Measurements from ENCODE around the gene GIGYF2. TPM values are rescaled to one million over a fixed set of nuclear protein-coding genes. Genes with fewer than 3 reads are reported as not detected.
A peak's percentile ranks its signal among the peaks of the same experiment; 100 is the strongest.

The GIGYF2 gene
- total and polyA plus RNA-seq, 2 of the 13 experiments (the other 11 are each of a cell fraction or from before 2014, with no cell fraction given) = 44.9 to 73.5 TPM

- TF ChIP-seq, protein P1, sequence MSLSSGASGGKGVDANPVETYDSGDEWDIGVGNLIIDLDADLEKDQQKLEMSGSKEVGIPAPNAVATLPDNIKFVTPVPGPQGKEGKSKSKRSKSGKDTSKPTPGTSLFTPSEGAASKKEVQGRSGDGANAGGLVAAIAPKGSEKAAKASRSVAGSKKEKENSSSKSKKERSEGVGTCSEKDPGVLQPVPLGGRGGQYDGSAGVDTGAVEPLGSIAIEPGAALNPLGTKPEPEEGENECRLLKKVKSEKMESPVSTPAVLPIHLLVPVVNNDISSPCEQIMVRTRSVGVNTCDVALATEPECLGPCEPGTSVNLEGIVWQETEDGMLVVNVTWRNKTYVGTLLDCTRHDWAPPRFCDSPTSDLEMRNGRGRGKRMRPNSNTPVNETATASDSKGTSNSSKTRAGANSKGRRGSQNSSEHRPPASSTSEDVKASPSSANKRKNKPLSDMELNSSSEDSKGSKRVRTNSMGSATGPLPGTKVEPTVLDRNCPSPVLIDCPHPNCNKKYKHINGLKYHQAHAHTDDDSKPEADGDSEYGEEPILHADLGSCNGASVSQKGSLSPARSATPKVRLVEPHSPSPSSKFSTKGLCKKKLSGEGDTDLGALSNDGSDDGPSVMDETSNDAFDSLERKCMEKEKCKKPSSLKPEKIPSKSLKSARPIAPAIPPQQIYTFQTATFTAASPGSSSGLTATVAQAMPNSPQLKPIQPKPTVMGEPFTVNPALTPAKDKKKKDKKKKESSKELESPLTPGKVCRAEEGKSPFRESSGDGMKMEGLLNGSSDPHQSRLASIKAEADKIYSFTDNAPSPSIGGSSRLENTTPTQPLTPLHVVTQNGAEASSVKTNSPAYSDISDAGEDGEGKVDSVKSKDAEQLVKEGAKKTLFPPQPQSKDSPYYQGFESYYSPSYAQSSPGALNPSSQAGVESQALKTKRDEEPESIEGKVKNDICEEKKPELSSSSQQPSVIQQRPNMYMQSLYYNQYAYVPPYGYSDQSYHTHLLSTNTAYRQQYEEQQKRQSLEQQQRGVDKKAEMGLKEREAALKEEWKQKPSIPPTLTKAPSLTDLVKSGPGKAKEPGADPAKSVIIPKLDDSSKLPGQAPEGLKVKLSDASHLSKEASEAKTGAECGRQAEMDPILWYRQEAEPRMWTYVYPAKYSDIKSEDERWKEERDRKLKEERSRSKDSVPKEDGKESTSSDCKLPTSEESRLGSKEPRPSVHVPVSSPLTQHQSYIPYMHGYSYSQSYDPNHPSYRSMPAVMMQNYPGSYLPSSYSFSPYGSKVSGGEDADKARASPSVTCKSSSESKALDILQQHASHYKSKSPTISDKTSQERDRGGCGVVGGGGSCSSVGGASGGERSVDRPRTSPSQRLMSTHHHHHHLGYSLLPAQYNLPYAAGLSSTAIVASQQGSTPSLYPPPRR (CRISPR knock-in tag; IDR thresholded peaks at IDR 0.05; ENCODE audit: borderline replicate concordance) = no peak; the same call in 1 of the 2 replicates
- TF ChIP-seq ZNF615 (CRISPR knock-in tag; IDR thresholded peaks at IDR 0.05; ENCODE audit: borderline replicate concordance) (no peak), HNRNPK (IDR thresholded peaks at IDR 0.05; ENCODE audit: low read depth, low read length, poor library complexity, severe bottlenecking) (no peak), ZFP91 (CRISPR knock-in tag; IDR thresholded peaks at IDR 0.05; ENCODE audit: borderline replicate concordance) (no peak; the same call in 1 of the 2 replicates), LCORL (IDR thresholded peaks at IDR 0.05) (no peak), LCORL (CRISPR knock-in tag; IDR thresholded peaks at IDR 0.05) (peak; percentile 41; the same call in 1 of the 2 replicates), FOXO4 (CRISPR knock-in tag; conservative IDR thresholded peaks at IDR 0.05) (peak; percentile 94; the same call in 1 of the 2 replicates), ZNF773 (CRISPR knock-in tag; IDR thresholded peaks at IDR 0.05; ENCODE audit: borderline replicate concordance) (no peak), CHD2 (IDR thresholded peaks at IDR 0.05; ENCODE audit: low read depth, low read length) (no peak)
- TF ChIP-seq, protein P2, sequence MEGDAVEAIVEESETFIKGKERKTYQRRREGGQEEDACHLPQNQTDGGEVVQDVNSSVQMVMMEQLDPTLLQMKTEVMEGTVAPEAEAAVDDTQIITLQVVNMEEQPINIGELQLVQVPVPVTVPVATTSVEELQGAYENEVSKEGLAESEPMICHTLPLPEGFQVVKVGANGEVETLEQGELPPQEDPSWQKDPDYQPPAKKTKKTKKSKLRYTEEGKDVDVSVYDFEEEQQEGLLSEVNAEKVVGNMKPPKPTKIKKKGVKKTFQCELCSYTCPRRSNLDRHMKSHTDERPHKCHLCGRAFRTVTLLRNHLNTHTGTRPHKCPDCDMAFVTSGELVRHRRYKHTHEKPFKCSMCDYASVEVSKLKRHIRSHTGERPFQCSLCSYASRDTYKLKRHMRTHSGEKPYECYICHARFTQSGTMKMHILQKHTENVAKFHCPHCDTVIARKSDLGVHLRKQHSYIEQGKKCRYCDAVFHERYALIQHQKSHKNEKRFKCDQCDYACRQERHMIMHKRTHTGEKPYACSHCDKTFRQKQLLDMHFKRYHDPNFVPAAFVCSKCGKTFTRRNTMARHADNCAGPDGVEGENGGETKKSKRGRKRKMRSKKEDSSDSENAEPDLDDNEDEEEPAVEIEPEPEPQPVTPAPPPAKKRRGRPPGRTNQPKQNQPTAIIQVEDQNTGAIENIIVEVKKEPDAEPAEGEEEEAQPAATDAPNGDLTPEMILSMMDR (CRISPR knock-in tag; IDR thresholded peaks at IDR 0.05) = no peak
- TF ChIP-seq, protein P3, sequence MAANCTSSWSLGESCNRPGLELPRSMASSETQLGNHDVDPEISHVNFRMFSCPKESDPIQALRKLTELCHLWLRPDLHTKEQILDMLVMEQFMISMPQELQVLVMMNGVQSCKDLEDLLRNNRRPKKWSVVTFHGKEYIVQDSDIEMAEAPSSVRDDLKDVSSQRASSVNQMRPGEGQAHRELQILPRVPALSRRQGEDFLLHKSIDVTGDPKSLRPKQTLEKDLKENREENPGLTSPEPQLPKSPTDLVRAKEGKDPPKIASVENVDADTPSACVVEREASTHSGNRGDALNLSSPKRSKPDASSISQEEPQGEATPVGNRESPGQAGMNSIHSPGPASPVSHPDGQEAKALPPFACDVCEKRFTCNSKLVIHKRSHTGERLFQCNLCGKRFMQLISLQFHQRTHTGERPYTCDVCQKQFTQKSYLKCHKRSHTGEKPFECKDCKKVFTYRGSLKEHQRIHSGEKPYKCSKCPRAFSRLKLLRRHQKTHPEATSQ (CRISPR knock-in tag; IDR thresholded peaks at IDR 0.05; ENCODE audit: borderline replicate concordance) = no peak
Measured at GRCh38 chr2:232876978-232877441, 179.9 kb downstream of the GIGYF2 start (continued).
